ENCODE measurements around the gene PCNT. TPM values are rescaled to one million over a fixed set of nuclear protein-coding genes. Genes with fewer than 3 reads are reported as not detected.

The PCNT gene
- total and polyA plus RNA-seq, 10 of the 15 experiments (the other 5 are each of a cell fraction or from before 2014, with no cell fraction given): 2.9 to 39.6 (median 20.5) TPM

- TF ChIP-seq ZBTB11 (CRISPR knock-in tag; IDR thresholded peaks at IDR 0.05) (no peak), HDAC2 (IDR thresholded peaks at IDR 0.05) (no peak), NFYA (IDR thresholded peaks at IDR 0.05; ENCODE audit: borderline replicate concordance, low read depth, low read length) (peak; percentile 10; the same call in 1 of the 2 replicates), CBFB (IDR thresholded peaks at IDR 0.05; ENCODE audit: low read depth) (no peak; the same call in 1 of the 2 replicates), SUPT20H (IDR thresholded peaks at IDR 0.05; ENCODE audit: borderline replicate concordance, control insufficient read depth, low read depth, low read length) (no peak), NFIC (IDR thresholded peaks at IDR 0.05; ENCODE audit: low read depth, low read length) (no peak), JUND (IDR thresholded peaks at IDR 0.05; ENCODE audit: low read depth, low read length) (no peak), STAT3 (IDR thresholded peaks at IDR 0.05; ENCODE audit: low read depth, low read length) (no peak), HDGF (IDR thresholded peaks at IDR 0.05) (no peak), GABPA (IDR thresholded peaks at IDR 0.05; ENCODE audit: low read depth) (no peak), MYB (IDR thresholded peaks at IDR 0.05; ENCODE audit: borderline replicate concordance, low read depth, low read length) (no peak), MTA3 (IDR thresholded peaks at IDR 0.05; ENCODE audit: borderline replicate concordance, low read length) (no peak), BHLHE40 (IDR thresholded peaks at IDR 0.05; ENCODE audit: borderline replicate concordance in 1 of 2, low read depth in 2 of 2, low read length in 1 of 2) (peak; percentile 42 to 86; a peak in 3 of 4 replicates), MXI1 (IDR thresholded peaks at IDR 0.05; ENCODE audit: low read depth, low read length) (peak; percentile 88; the same call in 1 of the 2 replicates), USF2 (IDR thresholded peaks at IDR 0.05; ENCODE audit: borderline replicate concordance, low read depth, low read length) (no peak), ETV6 (conservative IDR thresholded peaks at IDR 0.05 in 1 of 2, IDR thresholded peaks at IDR 0.05 in 1 of 2; ENCODE audit: borderline replicate concordance in 1 of 2, low read depth in 1 of 2) (no peak), POLR2AphosphoS2 (IDR thresholded peaks at IDR 0.05; ENCODE audit: low read depth, low read length) (peak; percentile 32; the same call in 1 of the 2 replicates), ZSCAN29 (IDR thresholded peaks at IDR 0.05) (no peak), SMAD1 (IDR thresholded peaks at IDR 0.05; ENCODE audit: low read depth, partially characterized antibody) (no peak), SRF (IDR thresholded peaks at IDR 0.05; ENCODE audit: low read depth in 2 of 2, low read length in 2 of 2) (no peak), HCFC1 (IDR thresholded peaks at IDR 0.05; ENCODE audit: low read length) (no peak; the same call in 1 of the 2 replicates)
- TF ChIP-seq, protein P1, sequence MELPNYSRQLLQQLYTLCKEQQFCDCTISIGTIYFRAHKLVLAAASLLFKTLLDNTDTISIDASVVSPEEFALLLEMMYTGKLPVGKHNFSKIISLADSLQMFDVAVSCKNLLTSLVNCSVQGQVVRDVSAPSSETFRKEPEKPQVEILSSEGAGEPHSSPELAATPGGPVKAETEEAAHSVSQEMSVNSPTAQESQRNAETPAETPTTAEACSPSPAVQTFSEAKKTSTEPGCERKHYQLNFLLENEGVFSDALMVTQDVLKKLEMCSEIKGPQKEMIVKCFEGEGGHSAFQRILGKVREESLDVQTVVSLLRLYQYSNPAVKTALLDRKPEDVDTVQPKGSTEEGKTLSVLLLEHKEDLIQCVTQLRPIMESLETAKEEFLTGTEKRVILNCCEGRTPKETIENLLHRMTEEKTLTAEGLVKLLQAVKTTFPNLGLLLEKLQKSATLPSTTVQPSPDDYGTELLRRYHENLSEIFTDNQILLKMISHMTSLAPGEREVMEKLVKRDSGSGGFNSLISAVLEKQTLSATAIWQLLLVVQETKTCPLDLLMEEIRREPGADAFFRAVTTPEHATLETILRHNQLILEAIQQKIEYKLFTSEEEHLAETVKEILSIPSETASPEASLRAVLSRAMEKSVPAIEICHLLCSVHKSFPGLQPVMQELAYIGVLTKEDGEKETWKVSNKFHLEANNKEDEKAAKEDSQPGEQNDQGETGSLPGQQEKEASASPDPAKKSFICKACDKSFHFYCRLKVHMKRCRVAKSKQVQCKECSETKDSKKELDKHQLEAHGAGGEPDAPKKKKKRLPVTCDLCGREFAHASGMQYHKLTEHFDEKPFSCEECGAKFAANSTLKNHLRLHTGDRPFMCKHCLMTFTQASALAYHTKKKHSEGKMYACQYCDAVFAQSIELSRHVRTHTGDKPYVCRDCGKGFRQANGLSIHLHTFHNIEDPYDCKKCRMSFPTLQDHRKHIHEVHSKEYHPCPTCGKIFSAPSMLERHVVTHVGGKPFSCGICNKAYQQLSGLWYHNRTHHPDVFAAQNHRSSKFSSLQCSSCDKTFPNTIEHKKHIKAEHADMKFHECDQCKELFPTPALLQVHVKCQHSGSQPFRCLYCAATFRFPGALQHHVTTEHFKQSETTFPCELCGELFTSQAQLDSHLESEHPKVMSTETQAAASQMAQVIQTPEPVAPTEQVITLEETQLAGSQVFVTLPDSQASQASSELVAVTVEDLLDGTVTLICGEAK (IDR thresholded peaks at IDR 0.05; ENCODE audit: borderline replicate concordance): no peak
Observed at GRCh38 chr21:46323710-46324389, at the start of gene PCNT, which contains the start of gene C21orf58 (continued).
